Ovary (tissue), 1 donor: ENCODE results near the gene PPP1R9A.

Source experiments
- EP300 ChIP-seq: sonication (generic); formaldehyde crosslinking; IDR thresholded peaks from one replicate; pipeline ENCODE4 v1.6.1; 2017; ENCODE audit warnings: antibody characterized with exemption
- POLR2A ChIP-seq: fragments of 450-650 bp; IDR thresholded peaks from one replicate; pipeline ENCODE4 v1.6.1; 2017; ENCODE audit warnings: antibody characterized with exemption, mild to moderate bottlenecking, moderate library complexity

GRCh38 chr7:95054386-95054785 lies 147.0 kb downstream of the PPP1R9A start:
- TF ChIP-seq POLR2A: no peak
- TF ChIP-seq EP300: no peak
